Left forelimb (tissue), 1 donor: ENCODE data around the gene SORCS2.

ENCODE experiments used
- DNase-seq: peaks from one replicate; pipeline ENCODE4 v3.0.0-alpha.2; 2018; ENCODE audit warnings: low spot score

Gene SORCS2

DNA sequence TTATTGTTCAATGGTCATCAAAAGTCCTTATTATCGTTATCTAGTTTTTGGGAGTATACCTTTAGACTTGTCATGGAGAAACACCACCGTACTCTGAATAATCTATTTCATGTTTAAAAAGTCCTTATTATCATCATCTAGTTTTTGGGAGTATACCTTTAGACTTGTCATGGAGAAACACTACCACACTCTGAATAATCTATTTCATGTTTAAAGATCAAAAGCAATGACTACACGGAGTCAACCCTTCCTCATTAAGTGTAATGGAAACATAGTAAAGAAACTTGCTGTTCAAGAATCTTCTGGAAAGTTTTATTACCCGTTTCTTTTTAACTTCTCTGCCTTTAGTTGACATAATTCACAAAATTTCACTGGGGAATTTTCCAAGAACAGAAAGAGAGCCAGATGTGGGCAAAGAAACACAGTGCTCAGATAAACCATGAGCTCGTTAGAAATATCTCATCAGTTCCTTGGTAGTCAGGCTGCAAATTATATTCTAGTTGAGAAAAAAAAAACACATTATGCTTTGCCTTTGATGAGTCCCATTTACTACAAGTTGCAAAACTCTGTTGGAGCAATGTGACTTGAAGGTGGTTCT is 588.5 kb downstream of the SORCS2 start:
- DNase-seq, result peak; percentile 22

- DNase-seq, result peak; percentile 54
Measured at GRCh38 chr4:7781366-7781765, 589.0 kb downstream of the SORCS2 start.

DNA sequence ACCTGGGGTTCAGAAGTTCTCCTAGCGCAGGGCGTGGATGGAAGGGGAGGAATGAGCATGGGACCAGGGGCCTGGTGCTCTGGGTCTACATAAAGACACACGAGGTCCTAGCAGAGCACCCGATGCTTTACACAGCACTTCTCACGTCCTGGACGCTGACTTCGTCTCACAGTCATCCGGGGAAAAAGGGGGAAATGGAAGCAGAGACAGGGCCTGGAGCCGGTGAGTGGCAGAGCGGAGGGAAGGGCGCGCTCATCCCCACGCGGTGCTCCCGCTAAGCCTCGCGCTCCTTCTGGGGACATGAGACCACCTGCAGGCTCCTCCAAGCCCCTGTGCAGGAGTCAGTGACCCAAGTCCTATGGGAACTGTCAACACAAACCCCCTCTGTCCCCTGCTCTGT is 589.7 kb downstream of the SORCS2 start:
- DNase-seq, result peak; percentile 42

DNA sequence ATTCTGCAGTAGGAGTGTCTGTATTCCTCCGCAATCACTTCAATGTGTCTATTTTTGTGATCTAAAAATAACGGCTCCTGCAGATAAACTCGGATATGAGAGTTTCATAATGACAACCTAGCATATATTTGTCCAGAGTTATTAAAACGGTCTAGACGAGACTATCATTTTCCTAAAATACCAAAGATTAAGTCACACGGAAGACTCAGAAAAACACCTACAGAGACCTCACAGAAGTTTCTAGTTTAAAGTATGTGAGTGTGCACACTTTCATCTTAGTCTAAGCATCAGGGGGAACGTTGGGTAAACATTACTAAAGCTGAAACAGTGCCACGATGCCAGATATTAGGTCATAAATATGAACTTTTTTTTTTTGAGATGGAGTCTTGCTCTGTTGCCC is 590.4 kb downstream of the SORCS2 start:
- no peak for DNase-seq

- DNase-seq, result peak; percentile 45
Measured at GRCh38 chr4:7783541-7783940, 591.2 kb downstream of the SORCS2 start.

GRCh38 chr4:7784131-7784870 is 592.0 kb downstream of the SORCS2 start:
- peak; percentile 41 for DNase-seq

GRCh38 chr4:7785017-7785416 is 592.7 kb downstream of the SORCS2 start:
- DNase-seq, result peak; percentile 41

GRCh38 chr4:7786040-7786439 is 593.7 kb downstream of the SORCS2 start:
- DNase-seq, result peak; percentile 33

- peak; percentile 6 for DNase-seq
Measured at GRCh38 chr4:7786517-7786916, 594.2 kb downstream of the SORCS2 start.

DNA sequence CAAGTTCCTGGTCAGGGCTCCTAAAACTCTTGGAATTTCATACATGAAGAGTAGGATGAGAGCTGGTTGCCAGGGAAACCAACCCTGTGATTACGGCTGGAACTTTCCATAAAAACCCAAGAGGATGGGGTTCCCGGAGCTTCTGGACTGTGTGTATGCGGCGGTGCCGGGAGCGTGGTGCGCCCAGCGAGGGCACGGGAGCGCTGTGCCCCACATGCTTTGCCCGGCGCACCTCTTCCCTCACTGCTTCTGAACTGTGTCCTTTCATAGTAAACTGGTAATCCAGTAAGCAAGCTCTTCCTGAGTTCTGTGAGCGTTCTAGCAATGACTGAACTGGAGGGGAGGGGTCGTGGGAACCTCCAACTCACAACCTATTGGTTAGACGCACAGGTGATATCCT is 594.7 kb downstream of the SORCS2 start:
- peak; percentile 34 for DNase-seq

- DNase-seq, result peak; percentile 59
Measured at GRCh38 chr4:7787681-7788141, 595.4 kb downstream of the SORCS2 start.

DNA sequence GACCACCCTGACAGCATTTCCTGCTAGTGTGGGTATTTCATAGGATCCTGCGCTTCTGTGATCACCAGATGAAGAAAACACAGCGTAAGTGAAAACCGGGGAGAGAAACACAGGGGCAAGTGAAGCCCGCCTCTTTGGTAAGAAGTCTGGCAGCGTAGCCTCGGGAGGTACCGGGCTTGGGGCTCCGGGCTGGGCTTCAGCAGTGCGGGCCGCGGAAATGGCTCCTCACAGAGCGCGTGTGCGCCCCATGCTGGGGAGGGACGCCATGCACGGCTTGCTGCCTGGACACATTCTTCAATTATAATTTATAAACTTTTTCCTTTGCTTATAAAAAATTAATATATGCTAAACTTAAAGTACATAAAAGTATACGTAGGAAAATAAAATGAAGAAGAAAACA is 595.9 kb downstream of the SORCS2 start:
- peak; percentile 20 for DNase-seq

GRCh38 chr4:7788694-7789425 is 596.5 kb downstream of the SORCS2 start:
- no peak for DNase-seq

GRCh38 chr4:7790023-7790422 is 597.7 kb downstream of the SORCS2 start:
- DNase-seq, result no peak

- DNase-seq, result peak; percentile 8
Measured at GRCh38 chr4:7790999-7791398, 598.7 kb downstream of the SORCS2 start.
